ENCODE data around the gene CYP3A5. TPM values are rescaled to one million over a fixed set of nuclear protein-coding genes. Genes with fewer than 3 reads are reported as not detected.

The CYP3A5 gene
- total and polyA plus RNA-seq, 9 of the 15 experiments (the other 6 are each of a cell fraction or from before 2014, with no cell fraction given) = 0.73 to 2.8 (median 1.5) TPM

GRCh38 chr7:99665312-99666012, 14.3 kb downstream of the CYP3A5 start (continued):
- no peak for TF ChIP-seq ZNF277 (CRISPR knock-in tag; IDR thresholded peaks at IDR 0.05; ENCODE audit: borderline replicate concordance)
- peak; percentile 99 for TF ChIP-seq NCOR1 (IDR thresholded peaks at IDR 0.05)
- TF ChIP-seq ZNF518B (CRISPR knock-in tag; IDR thresholded peaks at IDR 0.05) = no peak
- TF ChIP-seq ZBTB7A (IDR thresholded peaks at IDR 0.05; ENCODE audit: borderline replicate concordance, control insufficient read depth, low read depth, low read length) = no peak
- TF ChIP-seq CBFA2T3 (IDR thresholded peaks at IDR 0.05) = peak; percentile 100
- no peak for TF ChIP-seq MCM5 (IDR thresholded peaks at IDR 0.05; ENCODE audit: low read depth)
- no peak for TF ChIP-seq THRA (IDR thresholded peaks at IDR 0.05)
- TF ChIP-seq ZNF699 (CRISPR knock-in tag; IDR thresholded peaks at IDR 0.05; ENCODE audit: insufficient replicate concordance) = no peak
- TF ChIP-seq ELF1 (tag; IDR thresholded peaks at IDR 0.05) = no peak
- TF ChIP-seq TCFL5 (CRISPR knock-in tag; conservative IDR thresholded peaks at IDR 0.05) = no peak
- TF ChIP-seq MEF2D (tag; conservative IDR thresholded peaks at IDR 0.05; ENCODE audit: low read depth) = no peak
- no peak for TF ChIP-seq SRSF3 (IDR thresholded peaks at IDR 0.05; ENCODE audit: insufficient read depth, low read length)
- peak; percentile 75 for TF ChIP-seq CXXC5 (CRISPR knock-in tag; IDR thresholded peaks at IDR 0.05)
- no peak for TF ChIP-seq TSC22D4 (tag; IDR thresholded peaks at IDR 0.05)
- TF ChIP-seq ZNF592 (IDR thresholded peaks at IDR 0.05) = peak; percentile 77
- peak; percentile 96 for TF ChIP-seq HDAC3 (IDR thresholded peaks at IDR 0.05; ENCODE audit: borderline replicate concordance, partially characterized antibody)
- TF ChIP-seq XRCC3 (IDR thresholded peaks at IDR 0.05) = no peak
- TF ChIP-seq RFX7 (CRISPR knock-in tag; IDR thresholded peaks at IDR 0.05) = no peak

Data from K562 (cell line).